ENCODE results near the gene HTR1A. TPM values are rescaled to one million over a fixed set of nuclear protein-coding genes. Genes with fewer than 3 reads are reported as not detected.

Gene HTR1A
- total RNA-seq, 1 donor from 2014 or later, result not detected

DNA sequence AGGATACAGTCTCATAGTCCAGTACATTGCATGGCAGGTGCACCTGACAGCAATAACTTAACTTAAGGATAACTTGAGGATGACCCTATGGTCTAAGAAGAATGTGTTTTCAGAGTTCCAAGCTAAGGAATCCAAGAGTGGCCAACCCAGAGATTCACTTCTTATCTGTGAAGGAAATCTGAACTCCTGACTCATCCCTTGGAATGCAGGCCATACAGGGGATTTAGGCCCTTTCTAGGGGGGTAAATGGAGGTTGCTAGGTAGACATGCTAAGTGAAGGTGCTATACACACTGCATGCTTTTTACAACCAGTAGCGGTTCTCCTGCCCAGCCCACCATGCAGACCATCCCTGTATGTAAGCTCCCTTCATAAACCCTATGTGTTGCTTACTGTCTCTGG is 50.4 kb downstream of the HTR1A start:
- no peaks in the 10 kb centered on the region for H3K27me3 Mint-ChIP-seq (ENCODE audit: unreplicated experiment)
- H3K27ac Mint-ChIP-seq (ENCODE audit: unreplicated experiment), result no peak overlapping the region
- no peak overlapping the region for H3K4me3 Mint-ChIP-seq (ENCODE audit: unreplicated experiment)
- H3K36me3 Mint-ChIP-seq (ENCODE audit: low read depth, unreplicated experiment), result no peaks in the 10 kb centered on the region
- DNase-seq (ENCODE audit: low spot score), result no peak
- H3K4me1 Mint-ChIP-seq (ENCODE audit: unreplicated experiment), result peaks cover 4% of the 10 kb centered on the region
- TF ChIP-seq, protein P1, sequence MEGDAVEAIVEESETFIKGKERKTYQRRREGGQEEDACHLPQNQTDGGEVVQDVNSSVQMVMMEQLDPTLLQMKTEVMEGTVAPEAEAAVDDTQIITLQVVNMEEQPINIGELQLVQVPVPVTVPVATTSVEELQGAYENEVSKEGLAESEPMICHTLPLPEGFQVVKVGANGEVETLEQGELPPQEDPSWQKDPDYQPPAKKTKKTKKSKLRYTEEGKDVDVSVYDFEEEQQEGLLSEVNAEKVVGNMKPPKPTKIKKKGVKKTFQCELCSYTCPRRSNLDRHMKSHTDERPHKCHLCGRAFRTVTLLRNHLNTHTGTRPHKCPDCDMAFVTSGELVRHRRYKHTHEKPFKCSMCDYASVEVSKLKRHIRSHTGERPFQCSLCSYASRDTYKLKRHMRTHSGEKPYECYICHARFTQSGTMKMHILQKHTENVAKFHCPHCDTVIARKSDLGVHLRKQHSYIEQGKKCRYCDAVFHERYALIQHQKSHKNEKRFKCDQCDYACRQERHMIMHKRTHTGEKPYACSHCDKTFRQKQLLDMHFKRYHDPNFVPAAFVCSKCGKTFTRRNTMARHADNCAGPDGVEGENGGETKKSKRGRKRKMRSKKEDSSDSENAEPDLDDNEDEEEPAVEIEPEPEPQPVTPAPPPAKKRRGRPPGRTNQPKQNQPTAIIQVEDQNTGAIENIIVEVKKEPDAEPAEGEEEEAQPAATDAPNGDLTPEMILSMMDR (IDR thresholded peaks at IDR 0.05; ENCODE audit: unreplicated experiment), result no peak
- H3K9me3 Mint-ChIP-seq (ENCODE audit: unreplicated experiment), result no peaks in the 10 kb centered on the region

Other genes with a start within 250 kb of the HTR1A start
- 7.8 TPM for gene RNF180, start 203.4 kb upstream of the HTR1A start, total RNA-seq (ENCODE audit: unreplicated experiment)

Data from endothelial cell (in vitro differentiated cells).